Loucy (cell line): Measurements from ENCODE around the gene TBC1D22A.

Source experiments
- H2AFZ ChIP-seq: fragments of 200-600 bp; sonication (generic); 2 replicates; pipeline ENCODE4 v1.6.0; 2016; ENCODE audit warnings: antibody characterized with exemption, mild to moderate bottlenecking, low read length, moderate library complexity
- H3F3A ChIP-seq: fragments of 200-600 bp; 2 replicates; pipeline ENCODE4 v1.6.0; 2016; ENCODE audit warnings: antibody characterized with exemption, low read depth, mild to moderate bottlenecking
- H3K27me3 ChIP-seq: fragments of 200-600 bp; sonication (generic); 2 replicates; pipeline ENCODE4 v1.6.1; 2014; ENCODE audit warnings: low read length, mild to moderate bottlenecking; ENCODE audit not compliant: insufficient read depth, poor library complexity, severe bottlenecking
- H3K36me3 ChIP-seq: fragments of 200-600 bp; sonication (generic); 2 replicates; pipeline ENCODE4 v1.6.1; 2016; ENCODE audit warnings: low read length; ENCODE audit not compliant: insufficient read depth
- H3K4me1 ChIP-seq: fragments of 200-600 bp; sonication (generic); 2 replicates; pipeline ENCODE4 v1.5.1; 2014; ENCODE audit warnings: low read length, mild to moderate bottlenecking; ENCODE audit not compliant: insufficient read depth, poor library complexity, severe bottlenecking
- H3K4me2 ChIP-seq: fragments of 200-600 bp; sonication (generic); 2 replicates; pipeline ENCODE4 v1.6.0; 2014; ENCODE audit warnings: antibody characterized with exemption, low read length, low read depth, mild to moderate bottlenecking; ENCODE audit not compliant: poor library complexity, severe bottlenecking
- H3K4me3 ChIP-seq: fragments of 200-600 bp; sonication (generic); 2 replicates; pipeline ENCODE4 v1.5.1; 2014; ENCODE audit warnings: low read length, mild to moderate bottlenecking, mixed read lengths; ENCODE audit not compliant: poor library complexity, severe bottlenecking
- H3K79me2 ChIP-seq: fragments of 200-600 bp; sonication (generic); 2 replicates; pipeline ENCODE4 v1.6.1; 2014; ENCODE audit warnings: low read length; ENCODE audit not compliant: insufficient read depth
- H3K9ac ChIP-seq: fragments of 200-600 bp; sonication (generic); 2 replicates; pipeline ENCODE4 v1.6.0; 2014; ENCODE audit warnings: mild to moderate bottlenecking, low read depth, low read length, moderate library complexity; ENCODE audit not compliant: poor library complexity, severe bottlenecking
- H3K9me2 ChIP-seq: fragments of 200-600 bp; sonication (generic); replicated peaks from 2 replicates; pipeline ENCODE4 v1.6.1; 2016; ENCODE audit warnings: low read depth, low read length, mixed read lengths
- H3K9me3 ChIP-seq: fragments of 200-600 bp; sonication (generic); 2 replicates; pipeline ENCODE4 v1.6.1; 2014; ENCODE audit warnings: mild to moderate bottlenecking, antibody characterized with exemption, low read length, low read depth; ENCODE audit not compliant: insufficient read depth
- H4K20me1 ChIP-seq: fragments of 200-600 bp; sonication (generic); 2 replicates; pipeline ENCODE4 v1.6.0; 2014; ENCODE audit warnings: antibody characterized with exemption, low read length, mild to moderate bottlenecking; ENCODE audit not compliant: insufficient read depth, poor library complexity, severe bottlenecking
- EZH2phosphoT487 ChIP-seq: fragments of 200-600 bp; IDR thresholded peaks from 2 replicates; pipeline ENCODE4 v1.6.1; 2018; ENCODE audit warnings: antibody characterized with exemption, mild to moderate bottlenecking, moderate library complexity, borderline replicate concordance
- TF ChIP-seq, protein P1 (sequence below): fragments of 200-600 bp; sonication (generic); conservative IDR thresholded peaks from 2 replicates; pipeline ENCODE4 v1.5.1; 2014; ENCODE audit warnings: mild to moderate bottlenecking, antibody characterized with exemption, low read length

Gene TBC1D22A

DNA sequence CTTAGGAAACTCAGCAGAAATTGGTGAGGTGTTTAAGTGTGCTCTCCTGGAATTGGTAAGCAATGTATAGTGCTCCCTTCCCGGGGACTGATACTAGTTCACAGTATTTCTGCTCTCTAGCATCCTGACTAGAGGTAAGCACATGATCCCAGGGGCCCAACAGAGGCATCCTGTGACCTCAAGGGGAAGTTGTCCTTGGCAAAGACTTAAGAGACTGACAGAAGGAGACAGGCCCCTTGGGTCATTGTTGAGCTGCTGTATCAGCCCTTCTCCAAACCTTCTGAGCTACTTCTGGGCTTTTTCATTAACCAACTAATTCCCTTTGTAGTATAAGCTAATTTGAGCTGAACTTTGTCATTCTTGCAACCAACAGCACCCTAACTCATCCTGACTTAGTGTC, 4.3 kb upstream of the TBC1D22A start:
- Histone ChIP-seq H3K4me1 (peaks cover 11% of the 10 kb centered on the region), H3K9ac (no peak overlapping the region), H3K36me3 (no peaks in the 10 kb centered on the region), H3K4me3 (no peak overlapping the region), H3K4me2 (no peak overlapping the region), H3F3A (no peaks in the 10 kb centered on the region), H3K9me3 (peaks cover 11% of the 10 kb centered on the region; the same call in 1 of the 2 replicates), H2AFZ (no peak overlapping the region), H3K79me2 (peaks cover 21% of the 10 kb centered on the region), H3K27me3 (no peaks in the 10 kb centered on the region), H3K9me2 (no peaks in the 10 kb centered on the region), H4K20me1 (no peaks in the 10 kb centered on the region)
- TF ChIP-seq, protein P1, sequence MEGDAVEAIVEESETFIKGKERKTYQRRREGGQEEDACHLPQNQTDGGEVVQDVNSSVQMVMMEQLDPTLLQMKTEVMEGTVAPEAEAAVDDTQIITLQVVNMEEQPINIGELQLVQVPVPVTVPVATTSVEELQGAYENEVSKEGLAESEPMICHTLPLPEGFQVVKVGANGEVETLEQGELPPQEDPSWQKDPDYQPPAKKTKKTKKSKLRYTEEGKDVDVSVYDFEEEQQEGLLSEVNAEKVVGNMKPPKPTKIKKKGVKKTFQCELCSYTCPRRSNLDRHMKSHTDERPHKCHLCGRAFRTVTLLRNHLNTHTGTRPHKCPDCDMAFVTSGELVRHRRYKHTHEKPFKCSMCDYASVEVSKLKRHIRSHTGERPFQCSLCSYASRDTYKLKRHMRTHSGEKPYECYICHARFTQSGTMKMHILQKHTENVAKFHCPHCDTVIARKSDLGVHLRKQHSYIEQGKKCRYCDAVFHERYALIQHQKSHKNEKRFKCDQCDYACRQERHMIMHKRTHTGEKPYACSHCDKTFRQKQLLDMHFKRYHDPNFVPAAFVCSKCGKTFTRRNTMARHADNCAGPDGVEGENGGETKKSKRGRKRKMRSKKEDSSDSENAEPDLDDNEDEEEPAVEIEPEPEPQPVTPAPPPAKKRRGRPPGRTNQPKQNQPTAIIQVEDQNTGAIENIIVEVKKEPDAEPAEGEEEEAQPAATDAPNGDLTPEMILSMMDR: no peak
- no peak for TF ChIP-seq EZH2phosphoT487

DNA sequence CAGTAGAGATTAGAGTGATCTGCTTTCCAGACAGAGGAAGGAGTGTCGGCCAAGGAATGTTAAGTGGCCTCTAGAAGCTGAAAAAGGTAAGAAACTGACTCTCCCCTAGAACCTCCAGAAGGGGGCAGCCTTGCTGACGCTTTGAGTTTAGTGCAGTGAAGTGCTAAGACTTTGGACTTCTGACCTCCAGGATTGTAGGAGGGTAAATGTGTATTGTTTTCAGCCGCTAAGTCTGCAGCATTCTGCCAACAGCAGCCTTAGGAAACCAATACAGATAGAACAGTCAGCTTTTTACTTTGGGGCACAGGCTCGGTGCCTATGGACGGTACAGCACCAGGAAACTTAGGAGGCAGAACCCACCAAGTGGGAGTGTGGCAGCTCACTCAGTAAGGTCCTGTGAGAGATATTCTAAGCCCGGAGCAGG, 3.6 kb upstream of the TBC1D22A start:
- peak overlapping the region; percentile 23 for H3K9ac ChIP-seq
- H3K36me3 ChIP-seq: no peaks in the 10 kb centered on the region
- H3K4me3 ChIP-seq: no peak overlapping the region
- peaks cover 7% of the 10 kb centered on the region for H4K20me1 ChIP-seq
- H3K4me2 ChIP-seq: no peak overlapping the region
- H3F3A ChIP-seq: no peaks in the 10 kb centered on the region
- H3K79me2 ChIP-seq: peaks cover 28% of the 10 kb centered on the region
- TF ChIP-seq EZH2phosphoT487: no peak
- TF ChIP-seq, protein P1: peak; percentile 79
- H2AFZ ChIP-seq: no peak overlapping the region
- no peaks in the 10 kb centered on the region for H3K27me3 ChIP-seq
- peaks cover 18% of the 10 kb centered on the region for H3K4me1 ChIP-seq
- H3K9me3 ChIP-seq: peaks cover 11% of the 10 kb centered on the region; the same call in 1 of the 2 replicates
- no peaks in the 10 kb centered on the region for H3K9me2 ChIP-seq

- Histone ChIP-seq H4K20me1 (peaks cover 16% of the 10 kb centered on the region), H3K9me2 (no peaks in the 10 kb centered on the region), H2AFZ (no peak overlapping the region), H3K4me3 (peak overlapping the region; percentile 96), H3K27me3 (no peaks in the 10 kb centered on the region), H3K9me3 (peaks cover 7% of the 10 kb centered on the region; the same call in 1 of the 2 replicates), H3K36me3 (no peaks in the 10 kb centered on the region), H3K79me2 (peaks cover 47% of the 10 kb centered on the region), H3F3A (no peaks in the 10 kb centered on the region), H3K4me1 (peaks cover 30% of the 10 kb centered on the region), H3K9ac (peak overlapping the region; percentile 95), H3K4me2 (peak overlapping the region; percentile 78)
- no peak for TF ChIP-seq EZH2phosphoT487
- TF ChIP-seq, protein P1: no peak
Observed at GRCh38 chr22:46761017-46761416, 1.4 kb upstream of the TBC1D22A start.
